HG02840 (cell line): ENCODE measurements around the gene NDUFB11.
"Not testable (repeated sequence)": the region's sequence is repeated elsewhere in the genome, so short reads cannot be mapped to it uniquely, and the experiment has no call there.

ENCODE experiments used
- ATAC-seq: cut with Tn5 transposase; IDR thresholded peaks from one replicate; pipeline ENCODE4 v1.9.1; 2021; ENCODE audit warnings: mild to moderate bottlenecking, moderate library complexity, moderate number of reproducible peaks; ENCODE audit not compliant: unreplicated experiment, low FRiP score

Gene NDUFB11

DNA sequence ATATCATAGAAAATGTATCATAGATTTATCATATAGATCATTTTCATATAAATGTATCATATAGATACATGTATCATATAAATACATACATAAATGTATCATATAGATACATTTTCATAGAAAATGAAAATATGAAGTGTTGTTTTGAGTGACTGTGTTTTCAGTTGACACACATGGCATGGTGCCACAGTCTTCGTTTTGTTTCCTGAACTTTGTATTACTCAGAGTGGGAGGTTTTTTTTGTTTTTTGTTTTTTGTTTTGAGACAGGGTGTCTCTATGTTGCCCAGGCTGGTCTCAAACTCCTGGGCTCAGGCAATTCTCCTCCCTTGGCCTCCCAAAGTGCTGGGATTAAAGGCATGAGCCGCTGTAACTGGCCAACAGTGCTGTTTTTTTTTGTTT, 4.4 kb upstream of the NDUFB11 start:
- ATAC-seq: no peak

DNA sequence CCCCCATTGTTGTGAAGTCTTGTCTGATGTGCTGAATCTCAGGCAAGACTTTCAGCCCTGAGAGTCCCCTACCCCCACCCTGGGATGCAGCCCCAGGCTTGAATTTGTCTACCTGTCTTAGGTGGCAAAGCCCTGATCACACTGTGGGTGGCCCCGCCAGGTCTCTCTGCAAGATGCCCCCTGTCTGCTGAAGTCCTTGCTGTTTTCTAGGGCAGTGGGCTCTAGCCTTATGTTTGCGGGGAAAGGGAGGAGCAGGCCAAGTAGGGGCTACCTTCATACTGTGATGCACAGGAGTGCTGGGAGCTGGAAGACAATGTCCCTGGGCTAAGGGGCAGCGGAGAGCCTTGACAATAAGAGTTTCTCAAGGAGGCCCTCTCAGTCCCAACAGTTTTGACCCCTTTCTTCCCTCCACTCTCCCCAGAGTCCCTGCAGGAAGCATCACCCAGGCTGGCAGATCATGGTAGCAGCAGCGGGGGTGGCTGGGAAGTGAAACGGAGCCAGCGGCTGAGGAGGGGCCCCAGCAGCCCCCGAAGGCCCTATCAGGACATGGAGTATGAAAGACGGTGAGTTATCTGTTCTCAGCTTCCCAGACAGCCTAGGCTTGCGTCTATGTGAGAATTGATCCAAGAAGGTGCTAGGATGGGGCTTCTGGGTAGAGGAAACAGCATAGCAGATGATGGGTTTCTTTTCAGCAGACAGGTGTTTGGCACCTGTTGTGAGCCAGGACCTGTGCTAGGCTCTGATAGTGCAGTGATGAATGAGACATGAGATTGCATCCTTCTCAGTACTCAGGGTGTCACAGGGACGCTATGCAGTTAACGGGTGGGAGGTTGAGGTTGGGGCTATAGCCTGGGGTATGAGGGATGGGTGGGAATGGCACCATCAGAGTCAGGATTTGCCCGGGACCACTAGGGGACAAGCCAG, 2.7 kb upstream of the NDUFB11 start:
- ATAC-seq: no peak

DNA sequence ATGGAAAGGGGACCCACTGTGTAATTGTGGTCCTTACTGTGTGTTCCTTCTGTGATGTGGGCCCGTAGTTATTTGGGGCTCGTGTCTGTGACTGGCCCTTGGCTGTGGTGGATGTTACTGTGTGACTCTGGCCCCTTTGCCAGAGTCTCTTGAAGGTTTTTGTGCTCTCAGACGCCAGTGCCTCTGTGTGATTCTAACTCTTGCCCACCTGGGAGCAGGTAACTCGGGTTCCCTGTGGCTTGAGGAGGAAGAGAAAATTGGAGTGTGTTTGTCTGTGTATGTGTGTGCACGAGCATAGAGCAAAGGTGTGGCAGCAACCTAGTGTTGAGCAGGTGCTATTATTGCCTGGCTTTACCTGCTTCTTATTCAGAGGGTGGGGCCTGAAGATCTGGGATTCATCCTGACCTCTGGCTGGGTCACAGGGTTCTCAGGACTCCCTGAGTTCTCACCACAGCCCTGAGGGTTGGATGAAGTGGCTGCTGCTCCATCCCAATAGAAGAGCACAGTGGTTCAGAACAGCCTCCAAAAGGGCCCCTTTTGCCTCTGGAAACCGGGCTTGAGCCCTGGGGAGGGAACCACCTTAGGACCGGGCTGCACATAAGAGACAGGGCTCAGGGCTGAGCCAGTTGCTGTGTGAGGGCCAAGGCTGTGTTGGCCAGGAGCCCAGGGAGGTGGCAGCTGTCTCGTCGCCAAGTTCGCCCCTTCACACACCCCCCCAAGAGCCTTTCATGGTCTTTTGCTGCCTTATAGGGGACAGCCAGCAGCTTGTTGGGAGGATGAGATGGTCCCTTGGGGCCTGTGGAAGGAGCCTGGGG, 1.8 kb upstream of the NDUFB11 start:
- ATAC-seq: no peak

DNA sequence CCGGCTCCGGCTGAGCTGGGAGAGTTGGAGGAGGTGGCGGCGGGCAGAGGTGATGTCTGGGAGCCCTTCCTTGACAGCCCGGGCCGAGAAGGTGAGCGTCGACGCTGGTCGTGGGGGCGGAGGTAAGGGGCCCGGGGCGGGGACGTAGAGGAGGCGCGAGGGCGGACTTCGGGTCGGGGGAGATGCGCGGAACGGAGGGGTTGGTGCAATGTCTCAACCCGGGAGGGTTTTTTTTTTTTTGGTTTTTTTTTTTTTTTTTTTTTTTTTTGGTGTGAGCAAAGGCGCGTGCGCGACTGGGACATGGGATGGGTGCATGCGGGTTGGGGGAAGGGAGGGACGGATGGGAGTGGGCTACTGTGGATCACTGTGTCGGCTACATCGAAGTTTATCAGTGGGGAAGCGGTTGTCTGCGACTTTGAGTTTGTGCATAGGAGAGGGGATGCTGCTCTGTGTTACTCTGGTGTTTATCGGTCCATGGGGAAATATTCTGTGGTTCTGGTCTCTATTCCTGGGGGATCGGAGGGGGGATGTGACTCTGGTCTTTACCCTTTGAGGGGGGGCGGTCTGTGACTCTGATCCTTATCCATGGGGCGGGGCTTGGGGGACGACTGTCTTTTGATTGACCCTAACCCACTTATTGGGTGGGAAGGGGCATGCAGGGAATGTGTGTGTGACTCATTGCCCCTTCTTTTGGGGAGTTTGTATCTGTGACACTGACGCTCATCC, 1.1 kb upstream of the NDUFB11 start:
- peak; percentile 8 for ATAC-seq

DNA sequence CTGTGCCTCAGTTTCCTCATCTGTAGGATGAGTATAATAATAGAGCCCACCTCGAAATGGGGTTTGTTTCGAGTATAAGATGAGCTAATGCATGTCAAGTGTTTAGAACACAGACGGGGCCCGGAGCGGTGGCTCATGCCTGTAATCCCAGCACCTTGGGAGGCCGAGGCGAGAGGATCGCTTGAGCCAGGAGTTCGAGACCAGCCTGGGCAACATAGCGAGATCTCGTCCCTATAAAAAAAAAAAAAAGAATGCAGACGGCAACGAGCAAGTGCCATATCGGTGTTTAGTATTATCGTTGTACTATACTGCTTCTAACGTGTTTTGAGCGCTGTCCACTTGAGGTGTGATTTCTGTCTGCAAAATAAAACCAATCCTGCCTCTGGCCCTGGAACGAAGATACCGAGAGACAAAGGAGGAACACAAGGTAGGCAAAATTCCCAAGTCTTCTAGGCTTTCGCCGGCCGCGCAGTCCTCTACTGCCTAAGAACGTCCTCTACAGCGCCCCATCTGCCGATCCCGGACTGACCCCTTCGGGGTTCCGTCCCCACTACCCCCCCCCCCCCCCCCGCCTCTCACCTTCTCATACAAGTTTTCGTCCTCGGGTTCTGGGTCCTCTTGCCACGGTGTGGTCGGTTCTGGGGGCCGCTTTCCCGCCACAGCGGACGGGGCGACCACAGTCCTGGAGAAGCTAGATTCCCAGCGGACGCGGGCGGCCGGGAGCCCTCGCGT, 442 bp downstream of the NDUFB11 start:
- ATAC-seq: no peak

DNA sequence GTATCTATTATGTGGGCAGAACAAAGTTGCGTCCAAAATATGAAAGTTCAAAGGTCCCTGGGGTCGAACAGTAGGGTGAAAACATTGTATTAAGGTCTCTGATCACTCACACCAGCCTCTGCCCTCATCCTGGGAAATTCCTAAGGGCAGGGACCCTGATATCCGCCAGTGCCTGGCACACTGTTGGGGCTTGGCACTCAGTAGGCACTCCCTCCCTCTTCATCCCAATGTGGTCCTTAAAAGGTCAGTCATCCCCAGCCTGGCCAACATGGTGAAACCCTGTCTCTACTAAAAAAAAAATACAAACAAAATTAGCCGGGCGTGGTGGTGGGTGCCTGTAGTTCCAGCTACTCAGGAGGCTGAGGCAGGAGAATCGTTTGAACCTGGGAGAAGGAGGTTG, 6.3 kb downstream of the NDUFB11 start:
- no peak for ATAC-seq

DNA sequence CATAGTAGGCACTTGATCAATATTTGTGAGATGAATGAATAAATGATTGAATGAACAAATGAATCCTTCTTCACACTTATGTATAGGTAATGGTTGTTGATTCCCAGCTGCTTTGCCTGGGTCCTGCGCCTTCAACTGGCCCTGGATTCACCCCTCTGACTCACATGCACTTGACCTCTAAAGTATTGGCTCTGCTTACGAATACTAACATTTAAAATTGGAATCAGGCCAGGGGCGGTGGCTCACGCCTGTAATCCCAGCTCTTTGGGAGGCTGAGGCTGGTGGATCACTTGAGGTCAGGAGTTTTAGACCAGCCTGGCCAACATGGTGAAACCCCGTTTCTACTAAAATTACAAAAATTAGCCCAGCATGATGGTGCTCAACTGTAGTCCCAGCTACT, 8.9 kb downstream of the NDUFB11 start:
- ATAC-seq: not testable (repeated sequence)

DNA sequence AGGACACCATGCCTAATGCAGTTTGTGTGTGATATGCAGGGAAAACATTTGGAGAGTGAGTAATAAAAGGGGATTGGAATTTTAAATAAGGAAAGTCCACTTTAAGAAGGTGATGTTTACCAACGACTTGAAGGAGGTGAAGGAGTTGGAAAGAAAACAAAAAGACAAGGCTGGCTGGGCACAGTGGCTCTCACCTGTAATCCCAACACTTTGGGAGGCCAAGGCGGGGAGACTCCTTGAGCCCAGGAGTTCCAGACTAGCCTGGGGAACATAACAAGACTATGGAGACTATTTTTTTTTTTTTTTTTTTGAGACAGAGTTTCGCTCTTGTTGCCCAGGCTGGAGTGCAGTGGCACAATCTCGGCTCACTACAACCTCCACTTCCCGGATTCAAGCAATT, 11.0 kb downstream of the NDUFB11 start:
- ATAC-seq: no peak

DNA sequence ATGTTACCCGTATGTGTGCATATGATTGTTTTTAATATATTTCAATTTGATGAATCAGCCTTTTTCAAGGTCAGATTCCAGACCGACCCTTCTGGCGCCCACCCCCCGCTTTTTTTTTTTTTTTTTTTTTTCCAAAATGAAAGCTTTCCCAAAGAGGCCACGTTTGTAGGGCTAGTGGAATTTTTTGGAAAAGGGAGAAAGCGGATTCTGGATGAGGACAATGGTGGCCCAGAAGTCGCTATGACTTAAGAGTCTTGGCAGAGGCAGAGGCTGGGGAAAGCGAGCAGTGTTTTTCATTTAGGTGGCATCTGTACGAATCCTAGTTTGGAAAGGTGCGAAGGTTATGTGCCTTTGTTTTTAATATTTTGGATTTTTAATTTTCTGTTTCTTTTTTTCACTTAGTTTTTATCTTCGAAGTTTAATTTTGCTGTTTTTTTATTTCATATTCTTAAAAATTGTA, 14.6 kb downstream of the NDUFB11 start:
- ATAC-seq: no peak

DNA sequence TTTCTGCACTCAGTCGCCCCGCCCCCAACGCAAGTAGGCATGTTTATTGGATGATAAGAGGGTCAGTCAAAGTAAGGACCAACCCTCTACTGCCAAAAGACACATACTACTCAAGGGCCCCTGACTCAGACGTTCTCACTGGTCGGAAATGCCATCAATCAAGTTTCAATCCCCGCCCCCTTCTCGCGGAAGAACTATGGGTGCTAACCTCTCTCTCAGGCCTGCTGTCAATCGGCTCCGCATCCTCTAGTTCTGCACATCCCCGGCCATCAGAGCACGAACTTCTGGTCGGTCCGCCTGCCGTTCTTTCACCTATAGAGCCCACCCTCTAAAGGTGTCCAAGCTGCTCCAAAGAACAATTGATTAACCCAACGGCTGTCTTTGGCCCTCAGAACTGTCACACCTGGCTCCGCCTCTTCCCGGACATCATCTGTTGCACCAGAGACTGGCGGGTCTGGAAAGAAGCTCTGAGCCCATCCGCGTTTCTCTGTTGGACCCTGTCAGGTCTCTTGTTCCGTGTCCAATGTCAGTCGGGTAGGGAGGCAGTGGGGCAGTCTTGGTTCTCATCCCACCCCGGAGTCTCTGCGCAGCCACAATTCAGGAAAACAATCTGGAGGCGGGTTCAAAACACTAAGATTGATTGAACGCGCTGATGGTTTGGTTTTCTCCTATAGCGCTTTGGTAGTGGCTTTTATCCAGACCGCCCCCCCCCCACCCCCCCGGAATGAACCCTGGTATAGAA, 15.2 kb downstream of the NDUFB11 start:
- peak; percentile 96 for ATAC-seq

DNA sequence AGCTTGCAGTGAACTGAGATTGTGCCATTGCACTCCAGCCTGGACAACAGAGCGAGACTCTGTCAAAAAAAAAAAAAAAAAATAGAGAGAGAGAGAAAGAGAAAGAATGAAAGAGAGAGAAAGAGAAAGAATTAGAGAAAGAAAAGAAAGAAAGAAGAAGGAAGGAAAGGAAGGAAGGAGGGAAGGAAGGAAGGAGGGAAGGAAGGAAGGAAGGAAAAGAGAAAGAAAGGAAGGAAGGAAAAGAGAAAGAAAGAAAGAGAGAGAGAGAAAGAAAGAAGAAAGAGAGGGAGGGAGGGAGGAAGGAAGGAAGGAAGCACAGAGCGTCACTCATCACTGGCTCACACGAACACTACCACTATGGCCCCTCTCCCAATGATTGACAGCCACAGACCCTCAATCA, 20.0 kb downstream of the NDUFB11 start:
- ATAC-seq: not testable (repeated sequence)

DNA sequence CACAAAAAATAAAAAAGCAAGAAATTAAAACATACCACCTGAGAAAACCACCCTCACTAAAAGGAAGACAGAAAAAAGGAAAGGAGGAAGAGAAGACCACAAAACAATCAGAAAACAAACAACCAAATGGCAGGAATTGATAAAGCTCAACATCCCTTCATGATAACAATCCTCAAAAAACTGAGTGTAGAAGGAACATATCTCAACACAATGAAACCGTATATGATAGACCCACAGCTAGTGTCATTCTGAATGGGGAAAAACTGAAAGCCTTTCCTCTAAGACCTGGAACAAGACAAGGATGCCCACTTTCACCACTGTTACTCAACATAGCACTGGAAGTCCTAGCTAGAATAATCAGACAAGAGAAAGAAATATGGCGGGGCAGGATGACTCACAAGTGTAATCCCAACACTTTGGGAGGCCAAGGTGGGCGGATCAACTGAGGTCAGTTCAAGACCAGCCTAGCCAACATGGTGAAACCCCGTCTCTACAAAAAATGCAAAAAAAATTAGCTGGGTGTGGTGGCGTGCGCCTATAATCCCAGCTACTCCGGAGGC, 27.9 kb downstream of the NDUFB11 start:
- not testable (repeated sequence) for ATAC-seq

DNA sequence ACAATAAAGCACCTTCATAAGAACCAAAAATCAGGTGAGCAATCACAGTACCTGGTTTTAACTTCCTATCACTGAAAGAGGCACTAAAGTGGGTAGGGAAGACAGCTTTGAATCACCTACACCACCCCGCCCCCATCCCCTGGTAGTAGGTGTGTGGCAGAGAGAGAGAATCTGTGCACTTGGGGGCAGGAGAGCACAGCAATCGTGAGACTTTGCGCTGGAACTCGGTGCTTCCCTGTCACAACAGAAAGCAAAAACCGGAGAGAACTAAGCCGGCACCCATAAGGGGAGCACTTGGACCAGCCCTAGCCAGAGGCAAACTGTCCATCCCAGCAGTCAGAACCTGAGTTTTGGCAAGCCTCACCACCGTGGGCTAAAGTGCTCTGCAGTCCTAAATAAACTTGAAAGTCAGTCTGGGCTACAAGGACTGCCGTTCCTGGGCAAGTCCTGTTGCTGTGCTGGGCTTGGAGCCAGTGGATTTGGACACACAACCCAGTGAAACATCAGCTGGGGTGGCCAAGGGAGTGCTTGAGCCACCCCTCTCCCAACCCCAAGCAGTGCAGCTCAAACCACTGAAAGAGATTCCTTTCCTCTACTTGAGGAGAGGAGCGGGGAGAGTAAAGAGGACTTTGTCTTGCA, 32.1 kb downstream of the NDUFB11 start:
- ATAC-seq: no peak

DNA sequence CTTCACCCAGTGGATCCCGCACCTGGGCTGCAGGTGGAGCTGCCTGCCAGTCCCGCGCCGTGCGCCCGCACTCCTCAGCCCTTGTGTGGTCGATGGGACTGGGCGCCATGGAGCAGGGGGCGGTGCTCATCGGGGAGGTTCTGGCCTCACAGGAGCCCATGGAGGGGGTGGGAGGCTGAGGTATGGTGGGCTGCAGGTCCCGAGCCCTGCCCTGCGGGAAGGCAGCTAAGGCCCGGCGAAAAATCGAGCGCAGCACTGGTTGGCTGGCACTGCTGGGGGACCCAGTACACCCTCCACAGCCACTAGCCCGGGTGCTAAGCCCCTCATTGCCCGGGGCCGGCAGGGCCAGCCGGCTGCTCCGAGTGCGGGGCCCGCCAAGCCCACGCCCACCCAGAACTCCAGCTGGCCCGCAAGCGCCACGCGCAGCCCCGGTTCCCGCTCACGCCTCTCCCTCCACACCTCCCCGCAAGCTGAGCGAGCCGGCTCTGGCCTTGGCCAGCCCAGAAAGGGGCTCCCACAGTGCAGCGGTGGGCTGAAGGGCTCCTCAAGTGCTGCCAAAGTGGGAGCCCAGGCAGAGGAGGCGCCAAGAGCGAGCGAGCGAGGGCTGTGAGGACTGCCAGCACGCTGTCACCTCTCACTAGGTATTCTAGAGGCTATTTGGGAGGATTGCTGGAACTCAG, 33.4 kb downstream of the NDUFB11 start:
- not testable (repeated sequence) for ATAC-seq

DNA sequence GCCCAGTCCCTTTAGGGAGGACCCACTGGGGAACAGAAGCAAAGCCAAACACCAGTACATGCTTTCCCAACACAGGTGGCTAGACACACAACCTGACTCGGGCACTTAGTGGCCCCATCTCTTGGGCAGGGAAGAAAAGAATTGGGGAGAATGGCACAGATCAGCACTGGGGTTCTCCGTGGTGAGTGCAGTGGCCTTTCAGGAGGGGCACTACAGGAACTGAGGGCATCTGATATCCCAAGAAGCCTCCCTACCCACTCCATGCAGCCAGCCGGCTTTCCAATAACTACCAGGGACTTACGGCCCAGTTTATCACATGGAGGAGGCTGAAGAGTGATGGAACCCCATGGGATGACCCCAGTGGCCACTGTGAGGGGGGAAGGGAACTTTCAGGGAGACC, 43.3 kb downstream of the NDUFB11 start:
- ATAC-seq: no peak

DNA sequence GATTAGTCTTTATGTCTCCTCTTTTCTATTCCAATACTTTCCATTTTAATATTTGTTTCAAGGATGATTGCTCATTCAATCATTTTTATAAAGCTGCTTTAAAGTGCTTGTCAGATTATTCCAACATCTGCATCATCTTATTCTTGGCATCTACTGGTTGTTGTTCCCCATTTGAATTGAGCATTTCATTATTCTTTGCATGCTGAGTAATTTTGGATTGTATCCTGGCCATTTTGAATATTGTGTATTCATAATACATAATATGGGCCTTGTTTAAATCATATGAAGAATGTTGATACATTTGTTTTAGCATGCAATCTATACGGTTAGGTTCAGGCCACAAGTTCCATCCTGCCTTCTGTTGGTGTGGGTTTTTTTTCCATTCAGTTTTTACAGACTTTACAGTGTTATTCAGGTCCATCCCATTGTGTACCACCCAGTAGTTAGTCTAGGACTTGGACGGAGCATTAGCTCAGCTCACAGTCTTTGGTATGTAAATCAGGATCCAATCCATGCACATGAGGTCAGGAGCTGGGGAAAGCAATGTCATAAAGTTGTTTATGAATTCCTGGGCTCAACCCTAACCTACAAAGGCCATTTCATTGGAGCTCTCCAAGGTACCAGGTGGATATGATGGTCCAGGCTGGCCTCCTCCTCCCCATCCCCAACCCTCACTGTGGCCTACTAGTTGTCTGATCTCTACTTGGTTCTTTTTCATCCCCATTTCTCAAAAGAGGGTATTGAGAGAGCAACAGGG, 46.0 kb downstream of the NDUFB11 start:
- ATAC-seq: no peak

DNA sequence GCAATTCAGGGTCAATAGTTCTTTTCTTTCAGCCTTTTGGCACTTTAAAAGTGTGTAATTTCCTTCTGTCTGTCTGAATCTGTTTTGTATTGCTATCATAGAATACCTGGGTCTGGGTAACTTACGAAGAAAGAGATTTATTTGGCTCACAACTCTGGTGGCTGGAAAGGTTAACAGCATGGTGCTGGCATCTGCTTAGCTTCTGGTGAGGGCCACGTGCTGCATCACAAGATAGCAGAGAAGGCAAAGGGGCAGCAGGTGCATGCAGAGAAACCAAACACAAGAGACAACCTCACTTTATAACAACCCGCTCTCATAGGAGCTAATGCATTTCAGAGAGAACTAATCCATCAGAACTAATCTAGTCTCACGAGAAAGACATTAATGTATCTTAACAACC, 47.5 kb downstream of the NDUFB11 start:
- no peak for ATAC-seq
